Measurements from ENCODE around the gene FLRT2.

Gene FLRT2

DNA sequence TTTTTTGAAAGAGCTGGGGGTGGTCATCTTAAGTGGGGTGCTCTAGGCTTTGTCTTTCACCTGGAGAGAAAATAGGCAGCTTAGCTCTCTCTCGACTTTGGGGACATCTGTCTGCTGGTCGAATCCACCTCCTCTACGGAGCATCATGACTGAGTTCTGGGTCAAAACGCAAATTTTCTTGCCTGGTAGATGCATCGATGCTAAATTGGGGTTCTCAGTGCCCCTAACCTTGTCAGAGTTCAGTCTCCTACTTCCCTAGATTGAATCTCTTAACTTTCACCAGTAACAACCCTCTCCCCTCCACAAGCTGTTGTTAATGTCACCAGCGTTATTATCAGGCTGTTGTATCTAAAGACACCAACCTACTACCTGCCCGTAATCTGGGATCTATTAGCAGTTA, 682 bp downstream of the FLRT2 start:
- no peaks in the 10 kb centered on the region for H3K9me3 ChIP-seq (ENCODE audit: control insufficient read depth, low read length)
- peaks cover 71% of the 10 kb centered on the region for H3K27me3 ChIP-seq (ENCODE audit: control insufficient read depth, insufficient read depth, low read length, poor library complexity, severe bottlenecking)
- H3K4me3 ChIP-seq (ENCODE audit: insufficient read depth, low read depth, low read length): peak overlapping the region; percentile 56
- 0 to 2% methylated on average over 7 of the region's 7 CpGs for WGBS, 2 experiments
- no peak overlapping the region for H3K27ac ChIP-seq (ENCODE audit: insufficient read depth, low read depth, low read length, poor library complexity, severe bottlenecking)
- H3K4me1 ChIP-seq (ENCODE audit: control insufficient read depth, insufficient read depth, low read length): peaks cover 23% of the 10 kb centered on the region
- no peaks in the 10 kb centered on the region for H3K36me3 ChIP-seq (ENCODE audit: control insufficient read depth, insufficient read depth, low read length)

- Histone ChIP-seq H3K4me3 (ENCODE audit: insufficient read depth, low read depth, low read length) (peak overlapping the region; percentile 56), H3K27me3 (ENCODE audit: control insufficient read depth, insufficient read depth, low read length, poor library complexity, severe bottlenecking) (peaks cover 75% of the 10 kb centered on the region), H3K4me1 (ENCODE audit: control insufficient read depth, insufficient read depth, low read length) (peaks cover 27% of the 10 kb centered on the region), H3K9me3 (ENCODE audit: control insufficient read depth, low read length) (no peaks in the 10 kb centered on the region), H3K27ac (ENCODE audit: insufficient read depth, low read depth, low read length, poor library complexity, severe bottlenecking) (no peak overlapping the region), H3K36me3 (ENCODE audit: control insufficient read depth, insufficient read depth, low read length) (no peaks in the 10 kb centered on the region)
- WGBS, 2 experiments: 1% methylated on average over 29 of the region's 29 CpGs
Measured at GRCh38 chr14:85531141-85531586, 1.2 kb downstream of the FLRT2 start.

DNA sequence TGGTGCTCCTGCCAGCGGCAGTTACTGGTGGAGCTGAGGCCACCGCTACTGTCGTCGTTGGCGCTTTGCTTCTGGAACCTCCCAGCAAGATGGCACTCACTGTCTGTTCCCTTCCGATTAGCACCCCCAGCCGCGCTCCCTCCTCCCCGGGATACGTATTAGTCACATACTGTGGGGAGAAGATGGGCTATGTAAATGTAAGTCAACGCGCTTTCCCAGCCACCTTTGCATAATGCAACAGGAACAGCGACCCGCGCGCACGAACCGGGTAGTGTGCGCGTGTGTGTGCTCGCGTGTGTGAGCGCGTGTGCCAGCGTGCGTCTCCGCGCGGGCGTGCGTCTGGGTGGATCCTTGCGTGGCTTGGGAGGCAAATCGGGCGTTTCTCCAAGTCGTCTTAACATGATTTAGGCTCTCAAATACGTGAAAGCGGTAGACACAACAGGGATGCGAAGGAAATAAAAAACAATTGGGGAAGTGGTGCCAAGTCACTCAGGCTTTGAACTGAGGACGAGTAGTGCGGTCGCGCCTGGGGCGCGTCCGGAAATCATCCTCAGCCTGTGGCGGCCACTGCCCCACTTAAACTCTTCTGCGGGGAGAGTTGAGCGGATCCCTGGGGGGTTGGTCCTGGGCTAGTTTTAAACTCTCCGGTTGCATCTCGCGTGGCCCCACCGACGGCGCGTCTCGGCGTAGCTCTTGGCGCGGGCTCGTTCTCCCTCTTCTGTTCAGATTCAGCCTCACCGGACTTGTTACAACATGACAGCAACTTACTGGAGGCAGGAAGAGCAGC, 1.8 kb downstream of the FLRT2 start:
- WGBS, 2 experiments: 1% methylated on average over 61 of the region's 61 CpGs
- no peak overlapping the region for H3K27ac ChIP-seq (ENCODE audit: insufficient read depth, low read depth, low read length, poor library complexity, severe bottlenecking)

DNA sequence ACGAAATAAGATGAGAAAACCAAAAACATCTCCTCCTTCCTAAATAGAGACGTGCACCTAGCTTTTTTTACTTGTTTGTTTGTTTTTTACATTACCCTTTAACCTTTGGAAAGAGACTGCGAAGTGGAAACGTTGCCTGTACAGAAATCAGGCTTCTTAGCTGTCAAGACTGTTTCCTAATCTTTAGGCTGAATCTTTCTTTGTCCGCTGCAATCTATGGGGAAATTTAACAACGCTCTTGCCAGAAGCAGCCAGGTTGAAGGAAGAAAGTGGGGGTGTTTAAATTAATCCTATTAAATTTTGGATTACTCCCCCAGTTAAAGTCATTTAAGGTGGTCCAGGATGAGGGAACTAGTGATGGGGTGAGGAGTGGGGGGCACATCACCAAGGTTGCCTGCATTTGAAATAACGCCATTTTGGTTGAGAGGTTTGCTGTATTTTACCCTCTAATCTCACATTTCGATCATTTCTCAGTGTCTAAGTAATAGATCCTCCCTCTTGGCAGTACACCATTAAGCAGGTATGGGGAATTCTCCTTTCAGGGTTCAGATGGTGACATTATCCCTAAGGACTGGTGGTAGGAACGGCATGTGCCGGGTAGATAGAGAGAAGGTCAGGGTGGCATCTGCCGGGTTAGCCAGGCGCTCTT, 2.6 kb downstream of the FLRT2 start:
- Histone ChIP-seq H3K4me3 (ENCODE audit: insufficient read depth, low read depth, low read length) (peak overlapping the region; percentile 56), H3K27ac (ENCODE audit: insufficient read depth, low read depth, low read length, poor library complexity, severe bottlenecking) (no peak overlapping the region), H3K9me3 (ENCODE audit: control insufficient read depth, low read length) (no peaks in the 10 kb centered on the region), H3K4me1 (ENCODE audit: control insufficient read depth, insufficient read depth, low read length) (peaks cover 30% of the 10 kb centered on the region), H3K36me3 (ENCODE audit: control insufficient read depth, insufficient read depth, low read length) (no peaks in the 10 kb centered on the region), H3K27me3 (ENCODE audit: control insufficient read depth, insufficient read depth, low read length, poor library complexity, severe bottlenecking) (peaks cover 75% of the 10 kb centered on the region)
- WGBS, 2 experiments: 1% methylated on average over 12 of the region's 12 CpGs

More for the DNA sequence above, 1.8 kb downstream of the FLRT2 start:
- no peaks in the 10 kb centered on the region for H3K36me3 ChIP-seq (ENCODE audit: control insufficient read depth, insufficient read depth, low read length)
- peaks cover 75% of the 10 kb centered on the region for H3K27me3 ChIP-seq (ENCODE audit: control insufficient read depth, insufficient read depth, low read length, poor library complexity, severe bottlenecking)
- H3K9me3 ChIP-seq (ENCODE audit: control insufficient read depth, low read length): no peaks in the 10 kb centered on the region
- H3K4me3 ChIP-seq (ENCODE audit: insufficient read depth, low read depth, low read length): peak overlapping the region; percentile 56
- H3K4me1 ChIP-seq (ENCODE audit: control insufficient read depth, insufficient read depth, low read length): peaks cover 30% of the 10 kb centered on the region

GRCh38 chr14:85533023-85533860, 3.3 kb downstream of the FLRT2 start:
- Histone ChIP-seq H3K36me3 (ENCODE audit: control insufficient read depth, insufficient read depth, low read length) (no peaks in the 10 kb centered on the region), H3K4me3 (ENCODE audit: insufficient read depth, low read depth, low read length) (peak overlapping the region; percentile 56), H3K4me1 (ENCODE audit: control insufficient read depth, insufficient read depth, low read length) (peaks cover 30% of the 10 kb centered on the region), H3K27me3 (ENCODE audit: control insufficient read depth, insufficient read depth, low read length, poor library complexity, severe bottlenecking) (peaks cover 75% of the 10 kb centered on the region), H3K9me3 (ENCODE audit: control insufficient read depth, low read length) (no peaks in the 10 kb centered on the region), H3K27ac (ENCODE audit: insufficient read depth, low read depth, low read length, poor library complexity, severe bottlenecking) (no peak overlapping the region)
- 0 to 1% methylated on average over 90 of the region's 90 CpGs for WGBS, 2 experiments

- Histone ChIP-seq H3K36me3 (ENCODE audit: control insufficient read depth, insufficient read depth, low read length) (no peaks in the 10 kb centered on the region), H3K4me3 (ENCODE audit: insufficient read depth, low read depth, low read length) (peak overlapping the region; percentile 56), H3K9me3 (ENCODE audit: control insufficient read depth, low read length) (no peaks in the 10 kb centered on the region), H3K27ac (ENCODE audit: insufficient read depth, low read depth, low read length, poor library complexity, severe bottlenecking) (no peak overlapping the region), H3K4me1 (ENCODE audit: control insufficient read depth, insufficient read depth, low read length) (peaks cover 30% of the 10 kb centered on the region), H3K27me3 (ENCODE audit: control insufficient read depth, insufficient read depth, low read length, poor library complexity, severe bottlenecking) (peaks cover 71% of the 10 kb centered on the region)
- WGBS, 2 experiments: 0% methylated on average over 28 of the region's 28 CpGs
Measured at GRCh38 chr14:85533861-85534291, 3.9 kb downstream of the FLRT2 start.

- Histone ChIP-seq H3K27ac (ENCODE audit: insufficient read depth, low read depth, low read length, poor library complexity, severe bottlenecking) (no peak overlapping the region), H3K36me3 (ENCODE audit: control insufficient read depth, insufficient read depth, low read length) (no peaks in the 10 kb centered on the region)
- 1 to 2% methylated on average over 26 to 28 of the region's 28 CpGs for WGBS, 2 experiments
Measured at GRCh38 chr14:85534458-85535293, 4.7 kb downstream of the FLRT2 start.

GRCh38 chr14:85535321-85535720, 5.4 kb downstream of the FLRT2 start:
- Histone ChIP-seq H3K4me3 (ENCODE audit: insufficient read depth, low read depth, low read length) (peak overlapping the region; percentile 56), H3K9me3 (ENCODE audit: control insufficient read depth, low read length) (no peaks in the 10 kb centered on the region), H3K27me3 (ENCODE audit: control insufficient read depth, insufficient read depth, low read length, poor library complexity, severe bottlenecking) (peaks cover 56% of the 10 kb centered on the region)

More at GRCh38 chr14:85534458-85535293, 4.7 kb downstream of the FLRT2 start:
- Histone ChIP-seq H3K4me1 (ENCODE audit: control insufficient read depth, insufficient read depth, low read length) (peaks cover 30% of the 10 kb centered on the region), H3K4me3 (ENCODE audit: insufficient read depth, low read depth, low read length) (peak overlapping the region; percentile 56), H3K27me3 (ENCODE audit: control insufficient read depth, insufficient read depth, low read length, poor library complexity, severe bottlenecking) (peaks cover 63% of the 10 kb centered on the region), H3K9me3 (ENCODE audit: control insufficient read depth, low read length) (no peaks in the 10 kb centered on the region)

GRCh38 chr14:85535991-85536832, 6.3 kb downstream of the FLRT2 start:
- H3K27ac ChIP-seq (ENCODE audit: insufficient read depth, low read depth, low read length, poor library complexity, severe bottlenecking): no peak overlapping the region
- H3K4me3 ChIP-seq (ENCODE audit: insufficient read depth, low read depth, low read length): no peak overlapping the region
- H3K9me3 ChIP-seq (ENCODE audit: control insufficient read depth, low read length): no peaks in the 10 kb centered on the region
- H3K27me3 ChIP-seq (ENCODE audit: control insufficient read depth, insufficient read depth, low read length, poor library complexity, severe bottlenecking): peaks cover 48% of the 10 kb centered on the region
- no peaks in the 10 kb centered on the region for H3K36me3 ChIP-seq (ENCODE audit: control insufficient read depth, insufficient read depth, low read length)
- 42 to 50% methylated on average over 6 to 7 of the region's 8 CpGs for WGBS, 2 experiments
- peaks cover 24% of the 10 kb centered on the region for H3K4me1 ChIP-seq (ENCODE audit: control insufficient read depth, insufficient read depth, low read length)

More at GRCh38 chr14:85535321-85535720, 5.4 kb downstream of the FLRT2 start:
- Histone ChIP-seq H3K36me3 (ENCODE audit: control insufficient read depth, insufficient read depth, low read length) (no peaks in the 10 kb centered on the region), H3K4me1 (ENCODE audit: control insufficient read depth, insufficient read depth, low read length) (peaks cover 30% of the 10 kb centered on the region), H3K27ac (ENCODE audit: insufficient read depth, low read depth, low read length, poor library complexity, severe bottlenecking) (no peak overlapping the region)
- WGBS, 2 experiments: 26 to 38% methylated on average over 6 of the region's 6 CpGs
